ENCODE data around the gene S100A13.

- TF ChIP-seq CTCF (conservative IDR thresholded peaks at IDR 0.05) (no peak), ZFX (IDR thresholded peaks at IDR 0.05) (no peak)
Measured at GRCh38 chr1:153606194-153606593, 21.1 kb downstream of the S100A13 start.
